Caco-2 (cell line): ENCODE data around the gene KAT7. TPM values are rescaled to one million over a fixed set of nuclear protein-coding genes. Genes with fewer than 3 reads are reported as not detected.

ENCODE experiments used
- BruUV-seq: library from RNA; stranded (reverse); fragments of 400-500 nt; replicated peaks from 2 replicates; lab custom pipeline; 2021; lab: Mats Ljungman, UMichigan
- CTCF ChIA-PET: fragments of 300-600 bp; sonication (Branson Sonifier 250); formaldehyde crosslinking; loops from one replicate; lab custom pipeline; 2022; ENCODE audit warnings: antibody characterized with exemption; lab: Charles Lee
- POLR2A ChIA-PET: fragments of 300-600 bp; sonication (Branson Sonifier 250); formaldehyde crosslinking; loops from one replicate; lab custom pipeline; 2022; ENCODE audit warnings: antibody characterized with exemption; lab: Charles Lee
- DNase-seq, 2 experiments: peaks; one replicate each; pipeline versions ENCODE4 v3.0.0 to v3.0.0-alpha.2; 2020 to 2022
- H3K27me3 ChIP-seq: replicated peaks from 2 replicates; pipeline ENCODE4 v1.6.0; 2011; ENCODE audit warnings: low read length; ENCODE audit not compliant: control insufficient read depth, insufficient read depth
- H3K36me3 ChIP-seq: 2 replicates; pipeline ENCODE4 v1.5.1; 2011; ENCODE audit warnings: low read length; ENCODE audit not compliant: control insufficient read depth, insufficient read depth
- H3K4me1 ChIP-seq: fragments of 250-450 bp; sonication (Bioruptor Pico); 2 replicates; pipeline ENCODE4 v1.5.1; 2020; ENCODE audit warnings: mild to moderate bottlenecking
- H3K4me3 ChIP-seq: 2 replicates; pipeline ENCODE4 v1.5.1; 2011; ENCODE audit warnings: low read depth, mild to moderate bottlenecking, control low read depth, low read length
- H3K9me3 ChIP-seq: fragments of 250-450 bp; sonication (Bioruptor Pico); 2 replicates; pipeline ENCODE4 v1.5.1; 2020; ENCODE audit warnings: mild to moderate bottlenecking, moderate library complexity
- H3K27ac Mint-ChIP-seq: one replicate; pipeline ENCODE4 v1.8.0; 2022; ENCODE audit warnings: mixed read lengths; ENCODE audit not compliant: unreplicated experiment
- H3K27me3 Mint-ChIP-seq: one replicate; pipeline ENCODE4 v1.8.0; 2022; ENCODE audit warnings: mixed read lengths; ENCODE audit not compliant: insufficient read depth, unreplicated experiment
- H3K36me3 Mint-ChIP-seq: one replicate; pipeline ENCODE4 v1.8.0; 2022; ENCODE audit warnings: mild to moderate bottlenecking, mixed read lengths; ENCODE audit not compliant: insufficient read depth, unreplicated experiment
- H3K4me1 Mint-ChIP-seq: one replicate; pipeline ENCODE4 v1.8.0; 2022; ENCODE audit warnings: low read depth, mixed read lengths; ENCODE audit not compliant: unreplicated experiment
- H3K4me3 Mint-ChIP-seq: one replicate; pipeline ENCODE4 v1.8.0; 2022; ENCODE audit warnings: mild to moderate bottlenecking, moderate library complexity, mixed read lengths; ENCODE audit not compliant: unreplicated experiment
- H3K9me3 Mint-ChIP-seq: one replicate; pipeline ENCODE4 v1.8.0; 2022; ENCODE audit warnings: mixed read lengths; ENCODE audit not compliant: unreplicated experiment
- intact Hi-C: fragments of 100-400 bp; cut with micrococcal nuclease; formaldehyde crosslinking; loops from one replicate; pipeline ENCODE4 v1.10.0; 2022; ENCODE audit not compliant: unreplicated experiment
- total RNA-seq: library from RNA; stranded (reverse); gene quantifications from 2 replicates; pipeline ENCODE4 v1.2.3, GENCODE V29; 2022
- TF ChIP-seq, protein P1 (sequence below), 2 experiments: fragments of 200-600 bp in 1 of 2; IDR thresholded peaks; 1 replicate in 1 of 2; 2 replicates in 1 of 2; pipeline versions ENCODE4 v1.5.1 to v1.8.0; 2011 to 2022; ENCODE audit warnings: antibody characterized with exemption in 1 of 2, control low read depth in 1 of 2, inconsistent platforms in 1 of 2, low read depth in 1 of 2, low read length in 1 of 2, mild to moderate bottlenecking in 1 of 2, moderate library complexity in 1 of 2; ENCODE audit not compliant: insufficient read depth in 1 of 2, severe bottlenecking in 1 of 2, unreplicated experiment in 1 of 2

KAT7 gene
- total RNA-seq, 1 experiment from 2014 or later: 137 TPM

- intact Hi-C loops: loop anchor here (1.0 to 5.0 kb wide), 5 partner anchors 15 to 197 kb away; partner anchors contain the start of genes KAT7 and SPOP
- peak overlapping the region; percentile 32 for H3K4me3 ChIP-seq
- no peak for DNase-seq
- Mint-ChIP-seq H3K27ac (peak overlapping the region; percentile 81), H3K27me3 (peaks cover 13% of the 10 kb centered on the region), H3K9me3 (no peaks in the 10 kb centered on the region), H3K4me1 (peaks cover 8% of the 10 kb centered on the region), H3K4me3 (peak overlapping the region; percentile 98), H3K36me3 (peaks cover 18% of the 10 kb centered on the region)
- no peaks in the 10 kb centered on the region for H3K9me3 ChIP-seq
- H3K27me3 ChIP-seq: 0 out of 2 replicates have a peak, but pooled peaks cover 1% of the 10 kb centered on the region
- TF ChIP-seq, protein P1, sequence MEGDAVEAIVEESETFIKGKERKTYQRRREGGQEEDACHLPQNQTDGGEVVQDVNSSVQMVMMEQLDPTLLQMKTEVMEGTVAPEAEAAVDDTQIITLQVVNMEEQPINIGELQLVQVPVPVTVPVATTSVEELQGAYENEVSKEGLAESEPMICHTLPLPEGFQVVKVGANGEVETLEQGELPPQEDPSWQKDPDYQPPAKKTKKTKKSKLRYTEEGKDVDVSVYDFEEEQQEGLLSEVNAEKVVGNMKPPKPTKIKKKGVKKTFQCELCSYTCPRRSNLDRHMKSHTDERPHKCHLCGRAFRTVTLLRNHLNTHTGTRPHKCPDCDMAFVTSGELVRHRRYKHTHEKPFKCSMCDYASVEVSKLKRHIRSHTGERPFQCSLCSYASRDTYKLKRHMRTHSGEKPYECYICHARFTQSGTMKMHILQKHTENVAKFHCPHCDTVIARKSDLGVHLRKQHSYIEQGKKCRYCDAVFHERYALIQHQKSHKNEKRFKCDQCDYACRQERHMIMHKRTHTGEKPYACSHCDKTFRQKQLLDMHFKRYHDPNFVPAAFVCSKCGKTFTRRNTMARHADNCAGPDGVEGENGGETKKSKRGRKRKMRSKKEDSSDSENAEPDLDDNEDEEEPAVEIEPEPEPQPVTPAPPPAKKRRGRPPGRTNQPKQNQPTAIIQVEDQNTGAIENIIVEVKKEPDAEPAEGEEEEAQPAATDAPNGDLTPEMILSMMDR (IDR thresholded peaks at IDR 0.05; ENCODE audit: insufficient read depth in 1 of 2, low read depth in 1 of 2, low read length in 1 of 2, severe bottlenecking in 1 of 2, unreplicated experiment in 1 of 2): no peak
- H3K4me1 ChIP-seq: peaks cover 9% of the 10 kb centered on the region
- BruUV-seq: no TSS peak
- no peaks in the 10 kb centered on the region for H3K36me3 ChIP-seq
- POLR2A ChIA-PET: interaction anchor here (0.5 to 1.9 kb wide), 57 partner anchors 7 to 1120 kb away, joined by 3 to 88 read pairs (median 5); partner anchors contain the start of genes DLX3, KAT7, LRRC59 and PHB1
- CTCF ChIA-PET: interaction anchor here (0.6 to 2.5 kb wide), 37 partner anchors 9 to 738 kb away, joined by 3 to 36 read pairs (median 5); partner anchors contain the start of genes KAT7, PHB1, SLC35B1 and SPOP
These were observed 23.8 kb upstream of the KAT7 start for GRCh38 chr17:49764559-49765180.

GRCh38 chr17:49766918-49767530, 21.5 kb upstream of the KAT7 start:
- H3K9me3 Mint-ChIP-seq: no peaks in the 10 kb centered on the region
- Histone ChIP-seq H3K9me3 (no peaks in the 10 kb centered on the region), H3K4me3 (no peak overlapping the region), H3K4me1 (peaks cover 9% of the 10 kb centered on the region), H3K27me3 (0 out of 2 replicates have a peak, but pooled peaks cover 1% of the 10 kb centered on the region), H3K36me3 (no peaks in the 10 kb centered on the region)
- ChIA-PET CTCF (no interaction called here), POLR2A (no interaction called here)
- peaks cover 18% of the 10 kb centered on the region for H3K36me3 Mint-ChIP-seq
- H3K4me3 Mint-ChIP-seq: no peak overlapping the region
- no peak for DNase-seq
- H3K27ac Mint-ChIP-seq: no peak overlapping the region
- TF ChIP-seq, protein P1 (IDR thresholded peaks at IDR 0.05; ENCODE audit: insufficient read depth in 1 of 2, low read depth in 1 of 2, low read length in 1 of 2, severe bottlenecking in 1 of 2, unreplicated experiment in 1 of 2): no peak
- peaks cover 8% of the 10 kb centered on the region for H3K4me1 Mint-ChIP-seq
- intact Hi-C loops: no loop called here
- H3K27me3 Mint-ChIP-seq: peaks cover 19% of the 10 kb centered on the region
- no TSS peak for BruUV-seq

DNA sequence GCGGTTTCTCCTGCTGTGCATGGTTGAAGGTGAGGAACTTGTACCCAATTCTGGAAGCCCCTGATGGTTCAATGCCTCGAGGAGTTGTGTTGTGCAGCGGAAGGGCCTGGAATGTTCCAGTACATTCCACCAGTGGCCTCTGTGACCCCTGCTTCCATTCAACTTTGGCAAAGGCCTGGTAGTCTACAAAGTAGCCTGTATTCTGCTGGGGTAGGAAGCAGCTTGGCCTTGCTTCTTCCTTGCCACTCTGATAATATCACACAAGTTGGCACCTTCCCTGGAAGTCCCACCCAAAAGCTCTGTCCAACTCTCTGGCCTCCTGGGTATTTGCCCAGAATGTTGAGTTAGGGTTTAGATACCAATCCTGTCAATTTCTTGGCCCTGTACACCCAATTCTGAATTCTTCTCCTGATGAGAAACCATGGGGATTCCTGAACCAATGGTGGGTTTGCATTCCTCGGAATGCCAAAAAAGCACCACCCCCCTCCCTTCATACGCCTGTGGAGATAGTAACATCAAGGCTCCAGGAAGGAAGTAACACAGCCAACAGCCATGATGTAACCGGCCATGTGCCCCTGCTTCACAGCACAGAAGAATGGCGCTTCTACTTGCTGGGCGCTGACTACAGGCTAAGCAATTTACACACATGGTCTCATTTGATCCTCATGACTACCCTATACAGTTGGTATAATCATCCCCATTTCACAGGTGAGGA, 12.8 kb upstream of the KAT7 start:
- Mint-ChIP-seq H3K27ac (no peak overlapping the region), H3K9me3 (no peaks in the 10 kb centered on the region), H3K4me3 (no peak overlapping the region), H3K27me3 (peaks cover 10% of the 10 kb centered on the region), H3K4me1 (no peaks in the 10 kb centered on the region), H3K36me3 (no peaks in the 10 kb centered on the region)
- no peaks in the 10 kb centered on the region for H3K36me3 ChIP-seq
- TF ChIP-seq, protein P1 (IDR thresholded peaks at IDR 0.05; ENCODE audit: insufficient read depth in 1 of 2, low read depth in 1 of 2, low read length in 1 of 2, severe bottlenecking in 1 of 2, unreplicated experiment in 1 of 2): no peak
- no peaks in the 10 kb centered on the region for H3K27me3 ChIP-seq
- no TSS peak for BruUV-seq
- peaks cover 4% of the 10 kb centered on the region; the same call in 1 of the 2 replicates for H3K4me1 ChIP-seq
- peak in 1 of 2 experiments; percentile 48 for DNase-seq
- H3K9me3 ChIP-seq: no peaks in the 10 kb centered on the region
- ChIA-PET POLR2A (no interaction called here), CTCF (interaction anchor here (0.5 to 2.3 kb wide), 5 partner anchors 29 to 433 kb away, joined by 3 to 7 read pairs (median 5); partner anchors contain the start of gene SLC35B1)
- H3K4me3 ChIP-seq: no peak overlapping the region
- intact Hi-C loops: no loop called here
